ENCODE data around the gene CADPS.
A peak's percentile ranks its signal among the peaks of the same experiment; 100 is the strongest.

Gene CADPS

DNA sequence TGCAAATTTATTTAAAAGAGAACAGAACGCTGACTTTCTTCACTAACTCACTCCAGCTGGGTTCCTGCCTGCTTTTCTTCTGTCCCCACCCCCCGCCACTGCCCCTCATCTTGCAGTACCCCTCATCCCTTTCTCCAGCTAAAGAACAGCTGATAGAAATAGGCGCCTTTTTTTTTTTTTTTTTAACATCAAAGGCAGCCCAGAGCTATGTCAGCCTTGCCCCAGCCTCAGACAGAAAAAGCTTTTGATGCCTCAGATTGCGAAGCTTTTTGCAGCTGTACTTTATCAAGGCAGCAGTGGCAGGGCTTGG lies 1.8 kb downstream of the CADPS start:
- DNase-seq: no peak

DNA sequence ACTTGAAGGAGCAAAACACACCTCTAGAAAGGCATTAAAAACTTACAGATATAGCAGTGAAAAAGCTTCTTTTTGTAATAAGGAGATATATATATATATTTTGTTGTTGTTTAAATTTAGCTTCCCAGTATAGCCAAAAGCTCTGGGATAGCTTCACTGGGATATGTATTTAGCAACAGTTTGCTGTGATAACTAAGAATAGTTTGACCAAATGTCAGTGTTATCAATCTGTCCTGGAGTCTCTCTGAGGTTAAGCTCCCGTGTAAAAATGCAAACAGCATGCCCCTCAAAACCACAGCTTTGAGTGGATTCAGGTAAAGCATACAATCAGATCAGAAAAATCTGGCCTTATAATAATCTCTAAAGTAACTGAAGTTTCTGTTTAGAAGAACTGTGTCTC lies 2.9 kb downstream of the CADPS start:
- DNase-seq: no peak

DNA sequence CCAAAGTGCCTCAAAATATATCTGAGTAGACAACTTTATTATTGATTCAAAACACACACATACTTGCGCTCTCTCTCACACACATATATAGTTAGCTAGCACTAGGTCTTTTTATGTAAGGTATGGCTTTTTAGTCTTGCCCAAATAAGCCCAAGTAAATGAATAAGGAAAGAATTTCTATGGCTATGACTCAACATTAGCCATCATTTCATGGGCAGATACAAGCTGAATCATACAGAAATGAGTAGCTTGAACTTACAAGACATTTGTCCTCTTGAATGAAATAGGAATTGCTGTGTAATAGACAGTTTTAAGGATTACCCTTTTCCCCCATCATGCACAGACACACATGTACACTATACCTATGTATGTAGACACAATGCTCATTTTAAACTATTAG lies 4.9 kb downstream of the CADPS start:
- DNase-seq: no peak

DNA sequence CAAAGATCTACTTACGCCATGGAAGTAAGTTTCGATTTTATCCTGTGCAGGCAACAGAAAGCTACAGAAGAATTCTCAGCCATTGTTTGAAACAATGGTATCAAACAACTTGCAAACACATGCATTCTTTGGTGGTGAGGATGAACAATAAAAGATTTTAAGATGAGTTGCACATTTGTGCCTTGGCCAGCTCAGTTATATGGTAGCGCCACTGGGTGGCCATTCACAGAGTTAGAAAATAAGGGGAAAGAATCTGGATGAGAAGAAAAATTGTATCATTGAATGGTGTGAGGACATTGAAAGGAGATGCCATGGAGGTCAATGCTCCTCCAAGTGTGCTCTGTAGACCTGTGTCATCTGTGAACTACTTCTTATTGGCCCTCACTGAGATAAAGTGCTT lies 11.6 kb downstream of the CADPS start:
- DNase-seq: no peak

DNA sequence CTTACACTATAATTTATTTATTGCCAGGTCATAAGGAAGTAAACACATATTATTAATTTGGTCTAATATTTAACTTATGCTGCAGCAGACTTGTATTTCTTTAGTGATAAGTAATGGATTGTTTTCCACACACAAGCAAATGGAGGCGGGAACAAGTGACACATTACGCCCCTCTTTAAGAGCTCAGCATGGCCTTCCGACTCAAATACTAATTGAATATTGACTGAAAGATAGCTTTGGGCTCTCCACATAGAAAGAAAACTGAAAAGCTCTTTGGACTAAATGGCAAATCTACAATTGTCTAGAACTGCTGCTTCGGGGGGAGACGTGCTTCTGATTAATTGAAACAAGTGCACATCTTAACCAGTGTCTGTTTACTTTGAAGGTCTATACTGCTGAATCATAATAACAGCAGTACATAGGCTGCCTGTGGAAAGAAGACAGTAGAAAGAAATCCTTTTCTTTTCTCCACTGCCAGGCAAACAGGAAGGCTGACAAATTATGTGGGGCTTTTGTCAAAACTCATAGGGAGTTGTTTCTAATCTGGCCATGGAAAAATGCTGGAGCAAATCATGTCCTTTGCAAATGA lies 15.9 kb downstream of the CADPS start:
- DNase-seq: peak; percentile 82

DNA sequence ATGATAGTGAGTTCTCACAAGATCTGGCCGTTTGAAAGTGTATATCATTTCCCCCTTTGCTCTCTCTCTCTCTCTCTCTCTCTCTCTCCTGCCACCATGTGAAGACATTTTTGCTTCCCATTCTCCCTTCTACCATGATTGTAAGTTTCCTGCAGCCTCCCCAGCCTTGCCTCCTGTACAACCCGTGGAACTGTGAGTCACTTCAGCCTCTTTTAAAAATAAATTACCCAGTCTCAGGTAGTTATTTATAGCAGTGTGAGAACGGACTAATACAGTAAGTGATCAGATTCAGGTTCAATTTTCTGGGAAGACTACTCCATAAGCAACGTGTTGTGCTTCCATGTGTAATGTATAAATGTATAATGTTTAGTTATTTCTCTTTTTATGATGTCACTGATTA lies 29.2 kb downstream of the CADPS start:
- DNase-seq: no peak

DNA sequence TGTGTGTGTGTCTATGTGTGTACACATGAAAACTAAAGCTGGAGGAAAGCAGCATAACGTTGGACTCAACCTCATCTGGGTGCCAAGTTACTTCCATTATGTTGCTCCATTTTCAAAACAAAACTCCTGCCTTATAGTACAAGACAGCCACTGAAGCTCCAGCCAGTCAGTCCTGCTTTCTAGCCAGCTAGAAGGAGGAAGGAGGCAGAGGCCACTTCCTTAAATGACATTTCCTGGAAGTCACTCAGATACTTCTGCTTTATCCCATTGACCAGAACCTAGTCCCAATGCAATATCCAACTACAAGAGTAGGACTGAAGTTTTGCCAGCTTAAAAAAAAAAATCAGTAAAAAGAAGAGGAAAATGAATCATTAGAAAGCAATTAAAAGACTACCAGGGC lies 31.7 kb downstream of the CADPS start:
- no peak for DNase-seq

DNA sequence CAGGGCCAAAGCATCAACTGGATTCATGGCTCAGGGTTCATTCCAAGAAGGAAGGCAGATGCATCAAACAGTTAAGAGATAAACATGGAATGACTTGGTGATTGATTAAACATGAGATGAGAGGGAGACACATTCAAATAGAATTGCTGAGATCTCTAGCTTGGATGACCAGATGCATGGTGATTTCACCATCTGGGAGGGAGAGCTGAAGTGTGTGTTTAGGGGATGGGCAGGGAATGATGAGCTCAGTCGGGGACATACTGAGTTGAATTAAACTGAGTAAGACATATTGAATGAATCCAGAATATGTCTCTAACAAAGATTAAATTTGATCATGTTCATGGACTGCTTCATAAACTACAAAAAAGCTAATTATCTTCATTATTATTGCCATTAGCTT lies 35.5 kb downstream of the CADPS start:
- peak; percentile 4 for DNase-seq

DNA sequence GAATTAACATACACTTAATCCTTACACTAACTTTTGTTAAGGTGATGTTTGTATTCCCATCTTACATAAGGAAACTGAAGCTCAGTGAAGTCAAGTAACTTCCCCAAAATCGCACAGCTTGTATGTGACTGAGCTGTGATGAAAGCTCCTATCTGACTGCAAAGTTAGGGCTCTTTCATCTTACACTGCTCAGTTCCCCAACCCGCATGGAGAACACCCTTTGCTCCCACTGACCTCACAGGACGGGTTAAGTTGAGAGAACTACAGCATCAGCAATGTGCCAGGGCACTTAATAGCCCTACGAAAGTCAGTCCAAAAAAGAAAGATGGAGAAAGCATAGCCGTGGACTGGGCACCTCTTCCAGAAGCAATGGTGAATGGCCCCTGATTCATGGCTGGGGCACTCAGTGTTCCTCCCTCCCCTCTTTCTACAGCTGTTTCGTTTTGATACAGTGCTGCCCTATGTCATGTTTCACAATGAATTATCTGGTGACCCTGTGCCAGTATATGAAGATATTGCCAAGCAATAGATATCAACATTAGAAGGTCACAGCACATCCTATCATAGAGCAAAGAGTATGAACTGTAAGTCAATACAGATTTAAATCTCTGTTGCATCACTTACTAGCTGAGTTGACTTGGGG lies 38.0 kb downstream of the CADPS start:
- no peak for DNase-seq

DNA sequence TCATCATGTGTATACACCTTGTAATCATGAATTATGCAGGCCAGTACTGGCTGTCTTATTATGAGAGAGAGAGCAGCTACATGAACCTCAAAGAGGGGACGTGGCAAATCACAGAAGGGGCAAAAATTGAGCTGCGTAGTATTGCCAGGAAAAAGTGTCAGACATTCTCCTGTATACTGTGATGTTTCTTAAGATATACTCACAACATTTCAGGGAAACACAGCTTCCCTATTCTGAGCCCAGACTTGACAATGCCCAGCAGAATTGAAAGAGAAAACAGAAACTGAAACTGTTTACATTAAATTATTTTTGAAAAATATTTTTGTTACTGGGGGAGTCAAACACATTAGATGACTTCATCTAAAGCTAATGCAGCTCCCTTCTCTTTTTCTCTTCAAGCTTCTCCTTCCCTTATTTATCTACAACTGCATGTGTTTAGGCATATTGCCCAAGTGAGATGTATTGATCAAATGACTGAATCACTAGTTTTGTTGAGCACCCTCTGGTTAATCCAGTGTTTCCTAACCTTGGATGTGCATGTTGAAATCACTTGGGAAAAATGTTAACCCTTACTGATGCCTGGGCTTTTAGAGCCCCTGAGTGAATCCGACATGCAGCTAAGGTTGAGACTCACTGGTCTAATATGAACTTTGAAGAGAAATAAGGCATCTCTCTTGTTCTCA lies 39.5 kb downstream of the CADPS start:
- DNase-seq: peak; percentile 15

DNA sequence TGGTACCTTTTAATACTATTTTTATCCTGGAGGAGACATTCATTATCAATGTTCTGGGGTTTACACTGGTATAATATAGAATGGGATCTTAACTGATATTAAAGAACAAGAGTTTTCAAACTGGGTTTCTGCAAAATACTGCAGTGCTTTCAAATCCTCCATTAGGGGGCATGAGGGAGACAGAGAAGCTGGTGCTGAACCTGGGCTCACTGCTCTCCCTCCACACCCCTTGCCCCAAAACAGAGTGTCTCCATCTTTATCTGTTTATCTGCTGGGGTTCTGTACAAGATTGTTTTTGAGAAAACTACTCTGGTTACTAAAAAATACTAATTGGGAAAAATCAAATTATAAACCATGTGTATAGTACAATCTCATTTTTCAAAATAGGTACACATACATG lies 41.7 kb downstream of the CADPS start:
- DNase-seq: peak; percentile 31

DNA sequence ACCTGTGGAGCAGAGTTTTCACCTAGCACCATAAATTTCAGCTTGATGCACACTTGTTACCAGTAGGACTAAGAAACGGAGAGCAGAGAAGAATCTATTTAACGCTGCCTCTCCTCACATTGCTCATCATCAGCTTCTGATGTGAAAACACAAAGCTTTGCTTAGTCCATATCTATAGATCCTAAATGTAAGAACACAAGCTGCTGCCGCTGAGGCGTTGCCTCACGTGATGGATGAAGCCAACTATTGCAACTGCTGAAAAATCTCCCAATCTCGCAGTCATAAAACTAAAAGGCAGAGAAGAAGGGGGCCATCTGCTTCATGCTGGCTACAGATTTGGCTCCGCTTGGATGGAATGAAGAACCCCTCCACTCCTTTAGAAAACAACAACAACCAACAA lies 42.7 kb downstream of the CADPS start:
- no peak for DNase-seq

DNA sequence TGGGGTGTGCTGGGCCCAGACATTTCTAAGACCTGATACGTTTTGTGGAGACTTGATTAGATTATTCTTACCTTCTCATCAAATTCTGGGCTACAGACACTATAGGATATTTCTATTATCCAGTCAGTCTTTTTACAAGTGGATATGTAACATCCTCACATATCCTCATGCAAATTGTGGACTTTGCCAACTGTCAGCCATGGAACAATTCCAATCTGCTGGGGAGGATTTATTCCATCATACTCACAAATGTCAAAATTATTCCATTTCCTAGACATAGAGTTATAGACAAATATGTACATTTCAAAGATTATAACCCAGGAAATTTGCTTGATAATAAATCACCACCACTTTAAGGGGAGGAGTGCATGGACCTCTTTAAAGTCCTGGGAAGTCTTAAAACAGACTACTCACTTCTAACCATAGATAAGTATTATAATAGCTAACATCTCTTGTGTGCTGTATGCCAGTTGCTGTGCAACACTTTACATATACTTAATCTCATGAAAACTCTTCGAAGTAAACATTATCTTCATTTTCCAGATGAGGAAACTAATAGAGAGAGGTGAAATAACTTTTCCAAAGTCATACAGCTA lies 44.4 kb downstream of the CADPS start:
- no peak for DNase-seq

DNA sequence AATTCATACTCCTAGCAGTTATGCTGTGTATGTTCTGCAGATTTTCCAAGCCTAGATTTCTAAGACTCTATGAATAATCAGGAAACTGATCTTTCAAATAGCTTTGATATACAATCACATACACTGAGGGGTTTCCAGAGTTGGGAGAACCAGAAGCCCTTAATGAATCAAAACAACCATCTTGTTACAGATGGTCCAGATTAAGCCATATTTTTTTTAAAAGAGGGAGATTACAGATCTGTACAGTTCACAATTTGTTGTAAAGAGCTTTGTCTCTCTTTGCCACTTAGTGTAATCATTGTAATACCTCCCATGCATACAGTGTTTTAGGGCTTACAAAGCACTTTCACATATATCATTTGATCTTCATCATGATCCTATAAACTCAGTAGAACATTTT lies 47.7 kb downstream of the CADPS start:
- DNase-seq: no peak

DNA sequence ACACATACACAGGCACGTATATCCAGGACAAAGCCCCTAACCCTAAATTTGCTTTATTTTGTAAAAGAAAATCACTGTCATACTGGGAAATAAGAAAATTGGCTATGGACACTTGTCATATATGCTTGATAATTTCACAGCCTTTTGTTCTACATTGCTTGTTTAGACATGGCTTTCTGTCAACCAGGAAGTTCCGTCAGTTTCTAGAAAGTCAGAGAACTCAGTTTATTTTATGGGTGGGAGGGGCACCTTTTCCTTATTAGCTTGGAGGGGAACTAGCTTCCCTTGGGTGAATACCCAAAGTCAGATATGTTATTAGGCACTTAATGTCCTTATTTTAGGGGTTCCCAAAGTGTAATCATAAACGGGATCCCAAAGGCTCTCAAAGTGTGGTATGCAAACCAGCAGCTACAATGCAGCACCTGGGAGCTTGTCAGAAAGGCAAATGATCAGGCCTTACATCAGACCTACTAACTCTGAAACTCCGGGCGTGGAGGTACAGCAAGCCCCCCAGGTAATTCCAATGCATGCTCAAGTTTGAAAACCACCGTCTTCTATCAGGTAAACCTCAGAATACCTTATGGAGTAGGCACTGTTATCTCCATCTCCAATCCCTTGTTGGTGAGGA lies 50.1 kb downstream of the CADPS start:
- no peak for DNase-seq

DNA sequence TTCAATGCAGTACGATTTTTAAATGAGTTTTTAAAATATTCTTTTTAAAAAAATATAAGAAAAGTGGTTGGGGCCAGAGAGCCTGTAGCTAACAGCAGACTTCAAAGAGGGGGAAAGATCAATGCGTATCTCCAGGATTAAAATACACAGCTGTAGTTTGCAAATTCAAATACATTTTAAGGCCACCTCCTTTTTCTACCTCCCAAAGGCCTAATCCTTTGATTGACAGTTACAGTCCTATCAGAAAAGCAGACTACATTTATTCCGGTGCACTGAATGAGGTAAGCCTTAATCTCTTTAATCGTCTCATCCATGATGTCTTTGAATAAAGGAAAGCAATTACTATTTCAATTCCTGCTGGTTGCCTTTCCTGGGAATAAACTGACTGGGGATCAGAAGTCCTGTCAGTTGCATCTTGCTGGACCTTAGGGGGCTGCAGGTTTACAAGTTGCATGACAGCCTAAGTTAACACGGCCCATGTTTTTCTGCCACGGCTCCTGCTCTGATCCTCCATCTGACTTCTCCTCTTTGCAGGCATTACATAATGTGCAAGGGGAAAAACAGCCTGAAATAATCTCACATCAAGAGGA lies 51.7 kb downstream of the CADPS start:
- DNase-seq: no peak

DNA sequence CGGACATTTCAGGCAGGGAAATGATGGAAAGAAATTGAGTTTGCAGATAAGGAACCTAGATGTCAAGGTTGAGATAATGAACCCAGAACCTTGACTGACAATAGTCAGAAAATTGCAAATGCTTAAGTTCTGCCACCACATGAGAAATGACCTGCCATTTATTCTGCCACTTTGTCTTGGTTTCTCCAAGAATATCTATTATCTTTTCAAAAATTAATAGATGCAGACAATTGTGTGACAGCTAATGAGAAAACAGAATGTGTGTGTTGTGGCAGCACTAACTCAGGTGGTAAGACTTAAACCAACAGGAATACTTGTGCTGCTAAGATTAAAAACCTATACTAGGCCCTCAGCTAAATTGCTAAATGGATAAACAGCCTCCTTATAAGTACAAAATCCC lies 52.3 kb downstream of the CADPS start:
- DNase-seq: no peak

DNA sequence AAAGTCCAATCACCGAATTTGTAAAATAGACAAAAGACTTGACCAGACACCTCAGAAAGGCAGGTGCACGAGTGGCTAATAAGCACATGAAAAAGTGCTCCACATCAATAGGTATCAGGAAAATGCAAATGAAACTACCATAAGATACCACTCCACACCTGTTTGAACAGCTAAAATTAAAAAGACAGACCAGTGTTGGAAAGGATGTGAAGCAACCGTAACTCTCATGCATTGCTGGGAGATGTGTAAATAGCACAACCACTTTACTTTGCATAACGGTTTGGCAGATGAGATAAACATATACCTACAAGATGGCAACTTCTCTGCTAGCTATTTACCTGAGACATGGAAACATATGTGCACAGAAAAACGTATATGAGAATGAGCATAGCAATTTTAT lies 56.9 kb downstream of the CADPS start:
- DNase-seq: no peak

DNA sequence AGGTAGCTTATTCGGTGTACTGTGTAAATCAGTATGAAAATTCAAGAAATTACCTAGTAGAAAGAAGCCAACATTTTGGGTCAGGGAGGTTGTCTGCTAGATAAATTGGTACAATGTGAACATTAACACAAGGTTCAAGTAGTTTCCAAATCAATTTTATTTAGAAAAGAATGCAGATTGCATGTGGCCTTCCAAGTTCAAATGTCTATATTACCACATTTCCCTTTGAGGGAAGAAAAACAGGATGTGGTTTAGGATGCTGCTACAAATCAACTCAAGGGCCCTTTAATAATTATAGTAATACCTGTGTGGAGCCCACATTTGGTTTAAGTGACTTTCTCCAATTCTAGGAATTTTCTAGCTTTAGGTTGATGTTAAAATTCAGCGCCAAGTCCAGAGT lies 57.5 kb downstream of the CADPS start:
- no peak for DNase-seq

DNA sequence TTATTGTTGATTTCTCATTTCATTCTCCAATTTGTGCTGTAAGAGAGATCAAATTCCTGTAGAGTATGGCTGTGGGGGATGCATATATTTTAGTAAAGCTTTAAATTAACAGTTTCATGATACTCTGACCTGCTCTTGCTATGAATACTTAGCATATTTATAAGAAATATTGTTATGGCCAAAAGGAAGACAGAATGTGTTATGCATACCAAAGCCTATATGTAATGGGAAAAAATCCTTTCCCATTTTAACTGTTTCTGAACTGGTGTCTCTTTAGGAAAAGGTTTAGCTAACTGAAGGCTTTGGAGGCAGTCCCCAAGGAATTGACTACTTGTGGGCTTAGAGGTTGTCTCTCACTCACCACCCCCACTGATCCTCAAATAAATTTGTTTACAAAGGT lies 59.2 kb downstream of the CADPS start:
- peak; percentile 54 for DNase-seq

DNA sequence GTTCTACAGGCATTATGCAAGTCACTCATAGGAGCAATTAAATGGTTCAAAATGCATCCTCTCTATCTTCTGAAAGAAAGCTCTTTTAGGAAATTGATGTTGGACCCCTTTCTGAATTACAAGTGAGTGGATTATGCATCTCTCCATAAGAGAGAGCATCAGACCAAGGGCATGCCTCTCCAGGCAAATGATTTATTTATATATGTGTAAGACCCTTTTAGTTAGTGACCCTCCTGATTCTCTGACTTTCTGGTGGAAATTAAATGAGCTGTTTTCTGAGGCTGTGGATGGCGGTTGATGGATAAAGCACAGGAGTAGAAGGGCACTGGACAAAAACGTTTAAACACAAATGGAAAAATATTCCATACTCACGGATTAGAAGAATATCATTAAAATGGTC lies 62.6 kb downstream of the CADPS start:
- DNase-seq: no peak

DNA sequence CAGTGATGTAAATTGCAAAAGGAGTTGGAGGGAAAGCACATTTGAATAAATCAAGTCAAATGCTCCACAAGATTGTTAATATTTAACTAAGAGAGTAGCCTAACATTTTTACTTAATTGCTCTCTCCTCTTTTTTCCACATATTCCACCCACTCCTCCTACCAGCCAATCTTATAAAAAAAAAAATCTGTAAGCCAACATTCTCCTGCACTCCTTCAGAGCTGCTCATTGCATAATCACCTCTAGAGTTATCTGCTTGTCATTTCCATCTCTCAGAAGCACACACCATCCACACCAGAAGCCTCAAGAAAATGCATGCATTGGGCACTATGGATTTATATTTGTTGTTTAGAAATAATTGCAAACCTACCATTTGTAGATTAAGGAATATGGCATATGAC lies 64.1 kb downstream of the CADPS start:
- no peak for DNase-seq

DNA sequence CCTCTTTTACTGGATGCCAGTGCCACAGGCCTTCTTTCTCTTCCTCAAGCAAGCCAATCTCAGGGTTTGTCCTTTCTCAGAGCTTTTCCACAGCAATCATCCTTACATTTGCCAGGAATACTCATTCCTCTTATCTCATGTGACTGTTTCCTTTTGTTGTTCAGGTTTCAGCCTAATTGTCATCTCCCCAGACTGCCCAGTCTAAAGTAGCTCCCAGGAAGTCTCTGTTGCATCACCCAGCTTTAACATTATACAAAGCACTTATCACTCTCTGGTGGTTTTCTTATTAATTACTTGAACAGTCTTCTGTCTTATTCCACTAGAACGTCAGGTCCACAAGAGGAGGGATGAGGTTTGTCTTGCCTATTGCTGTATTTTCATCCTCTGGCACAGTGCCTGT lies 65.8 kb downstream of the CADPS start:
- DNase-seq: peak; percentile 17
